KMS-11 (cell line): ENCODE results near the gene EVX1.

ENCODE experiments used
- H2AFZ ChIP-seq: fragments of 200-600 bp; sonication (generic); 2 replicates; pipeline ENCODE4 v1.6.1; 2016; ENCODE audit warnings: antibody characterized with exemption, mixed run types, low read depth
- H3K27ac ChIP-seq: fragments of 200-600 bp; sonication (generic); 2 replicates; pipeline ENCODE4 v1.6.1; 2016; ENCODE audit warnings: mild to moderate bottlenecking, mixed run types
- H3K27me3 ChIP-seq: fragments of 200-600 bp; sonication (generic); 2 replicates; pipeline ENCODE4 v1.6.1; 2017; ENCODE audit warnings: mild to moderate bottlenecking, low read depth, mixed run types, moderate library complexity; ENCODE audit not compliant: insufficient read depth
- H3K36me3 ChIP-seq: fragments of 200-600 bp; sonication (generic); 2 replicates; pipeline ENCODE4 v1.6.1; 2017; ENCODE audit warnings: mild to moderate bottlenecking, mixed run types; ENCODE audit not compliant: insufficient read depth
- H3K4me1 ChIP-seq: fragments of 200-600 bp; sonication (generic); 2 replicates; pipeline ENCODE4 v1.6.1; 2016; ENCODE audit warnings: mild to moderate bottlenecking, low read depth, mixed run types; ENCODE audit not compliant: poor library complexity, severe bottlenecking
- H3K4me2 ChIP-seq: fragments of 200-600 bp; sonication (generic); 2 replicates; pipeline ENCODE4 v1.7.0; 2016; ENCODE audit warnings: mild to moderate bottlenecking, mixed run types
- H3K4me3 ChIP-seq: fragments of 200-600 bp; sonication (generic); IDR thresholded peaks from 2 replicates; pipeline ENCODE4 v1.6.1; 2017; ENCODE audit warnings: low read depth, low read length, mixed read lengths; ENCODE audit not compliant: insufficient read depth
- H3K79me2 ChIP-seq: fragments of 200-600 bp; sonication (generic); 2 replicates; pipeline ENCODE4 v1.6.1; 2016; ENCODE audit warnings: low read depth, mixed run types; ENCODE audit not compliant: insufficient read depth
- H3K9ac ChIP-seq: fragments of 200-600 bp; sonication (generic); 2 replicates; pipeline ENCODE4 v1.6.1; 2016; ENCODE audit warnings: mild to moderate bottlenecking, mixed run types
- H4K20me1 ChIP-seq: fragments of 200-600 bp; sonication (generic); 2 replicates; pipeline ENCODE4 v1.6.1; 2016; ENCODE audit warnings: mild to moderate bottlenecking, mixed run types; ENCODE audit not compliant: insufficient read depth
- TF ChIP-seq, protein P1 (sequence below): fragments of 200-600 bp; sonication (generic); conservative IDR thresholded peaks from 2 replicates; pipeline ENCODE4 v1.6.1; 2017; ENCODE audit warnings: low read depth, mild to moderate bottlenecking, antibody characterized with exemption, low read length, moderate library complexity, mixed read lengths

EVX1 gene

DNA sequence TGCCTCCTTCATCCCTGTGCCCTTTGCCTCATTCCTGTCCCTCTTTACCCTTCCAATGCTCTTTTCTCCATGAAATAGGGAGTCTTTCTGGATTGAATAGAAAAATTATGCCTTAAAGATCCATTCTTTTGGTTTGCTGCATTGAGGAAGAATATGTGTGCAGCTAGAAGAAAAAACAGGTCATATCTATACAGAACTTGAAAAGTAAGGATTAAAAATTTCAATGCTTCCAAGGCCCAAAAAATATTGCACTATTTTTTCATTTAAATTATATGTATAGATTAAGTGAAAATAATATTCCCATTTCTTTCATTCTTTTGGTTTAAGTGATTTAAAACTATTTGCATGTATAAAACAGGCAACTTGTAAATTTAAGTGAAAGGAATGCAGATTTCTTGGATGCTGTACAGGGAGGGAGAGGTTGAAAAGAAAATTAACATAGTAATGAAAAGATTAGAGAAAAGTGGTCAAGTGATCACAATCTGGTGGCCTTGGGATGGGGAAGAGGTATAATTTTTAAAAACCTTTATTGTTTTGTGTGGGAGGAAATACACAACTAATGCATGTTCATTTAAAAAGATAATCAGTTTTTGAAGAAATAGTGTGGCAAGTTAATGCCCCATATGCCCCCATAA, 18.5 kb upstream of the EVX1 start:
- H3K27me3 ChIP-seq = no peaks in the 10 kb centered on the region
- H3K9ac ChIP-seq = no peak overlapping the region
- no peak overlapping the region for H3K27ac ChIP-seq
- no peak overlapping the region for H3K4me3 ChIP-seq
- H3K36me3 ChIP-seq = no peaks in the 10 kb centered on the region
- no peaks in the 10 kb centered on the region for H4K20me1 ChIP-seq
- no peaks in the 10 kb centered on the region for H3K79me2 ChIP-seq
- no peak overlapping the region for H2AFZ ChIP-seq
- TF ChIP-seq, protein P1, sequence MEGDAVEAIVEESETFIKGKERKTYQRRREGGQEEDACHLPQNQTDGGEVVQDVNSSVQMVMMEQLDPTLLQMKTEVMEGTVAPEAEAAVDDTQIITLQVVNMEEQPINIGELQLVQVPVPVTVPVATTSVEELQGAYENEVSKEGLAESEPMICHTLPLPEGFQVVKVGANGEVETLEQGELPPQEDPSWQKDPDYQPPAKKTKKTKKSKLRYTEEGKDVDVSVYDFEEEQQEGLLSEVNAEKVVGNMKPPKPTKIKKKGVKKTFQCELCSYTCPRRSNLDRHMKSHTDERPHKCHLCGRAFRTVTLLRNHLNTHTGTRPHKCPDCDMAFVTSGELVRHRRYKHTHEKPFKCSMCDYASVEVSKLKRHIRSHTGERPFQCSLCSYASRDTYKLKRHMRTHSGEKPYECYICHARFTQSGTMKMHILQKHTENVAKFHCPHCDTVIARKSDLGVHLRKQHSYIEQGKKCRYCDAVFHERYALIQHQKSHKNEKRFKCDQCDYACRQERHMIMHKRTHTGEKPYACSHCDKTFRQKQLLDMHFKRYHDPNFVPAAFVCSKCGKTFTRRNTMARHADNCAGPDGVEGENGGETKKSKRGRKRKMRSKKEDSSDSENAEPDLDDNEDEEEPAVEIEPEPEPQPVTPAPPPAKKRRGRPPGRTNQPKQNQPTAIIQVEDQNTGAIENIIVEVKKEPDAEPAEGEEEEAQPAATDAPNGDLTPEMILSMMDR = no peak
- H3K4me1 ChIP-seq = peaks cover 9% of the 10 kb centered on the region
- no peak overlapping the region for H3K4me2 ChIP-seq

GRCh38 chr7:27224983-27225934, 17.3 kb upstream of the EVX1 start:
- no peak overlapping the region for H2AFZ ChIP-seq
- no peak overlapping the region for H3K4me3 ChIP-seq
- TF ChIP-seq, protein P1 = no peak
- peaks cover 9% of the 10 kb centered on the region for H3K4me1 ChIP-seq
- H3K27ac ChIP-seq = no peak overlapping the region
- no peaks in the 10 kb centered on the region for H4K20me1 ChIP-seq
- no peaks in the 10 kb centered on the region for H3K36me3 ChIP-seq
- H3K27me3 ChIP-seq = no peaks in the 10 kb centered on the region
- no peaks in the 10 kb centered on the region for H3K79me2 ChIP-seq
- no peak overlapping the region for H3K9ac ChIP-seq
- H3K4me2 ChIP-seq = no peak overlapping the region

- Histone ChIP-seq H3K79me2 (no peaks in the 10 kb centered on the region), H3K4me2 (no peak overlapping the region), H3K9ac (no peak overlapping the region), H4K20me1 (no peaks in the 10 kb centered on the region), H3K4me3 (no peak overlapping the region), H3K36me3 (no peaks in the 10 kb centered on the region), H3K27ac (no peak overlapping the region), H3K4me1 (no peaks in the 10 kb centered on the region), H3K27me3 (no peaks in the 10 kb centered on the region), H2AFZ (no peak overlapping the region)
- TF ChIP-seq, protein P1 = no peak
Observed at GRCh38 chr7:27229448-27229847, 13.2 kb upstream of the EVX1 start.

- H3K36me3 ChIP-seq = no peaks in the 10 kb centered on the region
- TF ChIP-seq, protein P1 = no peak
- no peak overlapping the region for H3K4me2 ChIP-seq
- H3K4me1 ChIP-seq = no peaks in the 10 kb centered on the region
- no peak overlapping the region for H2AFZ ChIP-seq
- H3K27ac ChIP-seq = no peak overlapping the region
- H3K27me3 ChIP-seq = no peaks in the 10 kb centered on the region; the same call in 1 of the 2 replicates
- H3K79me2 ChIP-seq = no peaks in the 10 kb centered on the region
- H3K9ac ChIP-seq = no peak overlapping the region
- no peaks in the 10 kb centered on the region for H4K20me1 ChIP-seq
- no peak overlapping the region for H3K4me3 ChIP-seq
Observed at GRCh38 chr7:27235387-27236311, 7.0 kb upstream of the EVX1 start.
